GM12891 (cell line): ENCODE measurements around the gene AK8.

Source experiments
- PAX5 ChIP-seq: IDR thresholded peaks from 2 replicates; pipeline ENCODE4 v1.6.1; 2011; ENCODE audit warnings: low read length, moderate library complexity, mild to moderate bottlenecking; ENCODE audit not compliant: insufficient read depth, severe bottlenecking
- POLR2A ChIP-seq: IDR thresholded peaks from 2 replicates; pipeline ENCODE4 v1.6.1; 2011; ENCODE audit warnings: low read depth, low read length, control low read depth
- POLR2AphosphoS5 ChIP-seq: IDR thresholded peaks from 2 replicates; pipeline ENCODE4 v1.6.1; 2011; ENCODE audit warnings: low read depth, low read length, control low read depth
- POU2F2 ChIP-seq: IDR thresholded peaks from 2 replicates; pipeline ENCODE4 v1.6.1; 2011; ENCODE audit warnings: low read depth, mild to moderate bottlenecking, control low read depth, low read length, moderate library complexity
- SPI1 ChIP-seq: IDR thresholded peaks from 2 replicates; pipeline ENCODE4 v1.6.1; 2011; ENCODE audit warnings: low read depth, low read length, control low read depth
- TAF1 ChIP-seq: IDR thresholded peaks from 2 replicates; pipeline ENCODE4 v1.6.1; 2011; ENCODE audit warnings: low read depth, low read length, control low read depth

- TF ChIP-seq PAX5 = no peak
- no peak for TF ChIP-seq POLR2A
- no peak for TF ChIP-seq POLR2AphosphoS5
- no peak for TF ChIP-seq TAF1
- TF ChIP-seq POU2F2 = no peak
- no peak for TF ChIP-seq SPI1
Measured at GRCh38 chr9:132873403-132873802, 4.7 kb downstream of the AK8 start.
